ENCODE results near the gene SETD1B.
A peak's percentile ranks its signal among the peaks of the same experiment; 100 is the strongest.

The SETD1B gene

DNA sequence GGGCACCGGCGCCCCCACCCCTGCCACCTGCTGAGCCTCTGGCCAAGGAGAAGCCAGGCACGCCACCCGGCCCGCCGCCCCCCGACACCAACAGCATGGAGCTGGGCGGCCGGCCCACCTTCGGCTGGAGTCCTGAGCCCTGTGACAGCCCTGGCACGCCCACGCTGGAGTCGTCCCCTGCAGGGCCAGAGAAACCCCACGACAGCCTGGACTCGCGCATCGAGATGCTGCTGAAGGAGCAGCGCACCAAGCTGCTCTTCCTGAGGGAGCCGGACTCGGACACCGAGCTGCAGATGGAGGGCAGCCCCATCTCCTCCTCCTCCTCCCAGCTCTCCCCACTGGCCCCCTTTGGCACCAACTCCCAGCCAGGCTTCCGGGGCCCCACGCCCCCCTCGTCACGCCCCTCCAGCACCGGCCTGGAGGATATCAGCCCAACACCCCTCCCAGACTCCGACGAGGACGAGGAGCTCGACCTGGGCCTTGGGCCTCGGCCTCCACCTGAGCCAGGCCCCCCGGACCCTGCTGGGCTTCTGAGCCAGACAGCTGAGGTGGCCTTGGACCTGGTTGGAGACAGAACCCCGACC lies 6.5 kb downstream of the SETD1B start:
- no peak for DNase-seq

DNA sequence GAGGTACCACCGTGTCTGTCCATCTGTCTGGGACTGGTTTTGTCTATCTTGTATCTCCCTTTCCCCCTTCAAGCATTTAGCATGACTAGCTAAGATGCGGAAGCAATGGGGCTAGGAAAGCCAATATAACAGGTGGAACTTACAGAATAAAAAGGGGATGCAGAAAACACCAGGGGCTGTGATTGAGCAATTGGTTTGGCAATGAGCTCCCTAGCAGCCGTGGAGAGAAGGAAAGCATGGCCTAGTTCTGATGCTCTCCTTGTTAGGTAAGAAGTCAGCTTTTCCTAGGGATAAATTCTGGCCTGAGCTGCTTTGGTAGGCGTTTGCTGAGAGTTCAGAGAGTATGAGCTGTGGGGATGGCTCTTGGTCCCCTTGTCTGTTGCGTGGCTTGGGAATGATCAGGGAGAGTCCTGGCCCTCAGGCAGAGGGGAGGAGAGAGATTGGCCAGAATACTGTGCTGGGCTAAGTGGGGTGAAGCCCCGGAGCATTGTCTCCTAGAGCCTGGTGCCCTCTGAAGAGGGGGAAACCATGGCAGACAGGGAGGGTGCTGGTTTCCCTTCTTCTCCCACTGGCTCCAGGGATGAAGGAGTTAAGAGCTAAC lies 7.1 kb downstream of the SETD1B start:
- no peak for DNase-seq

DNA sequence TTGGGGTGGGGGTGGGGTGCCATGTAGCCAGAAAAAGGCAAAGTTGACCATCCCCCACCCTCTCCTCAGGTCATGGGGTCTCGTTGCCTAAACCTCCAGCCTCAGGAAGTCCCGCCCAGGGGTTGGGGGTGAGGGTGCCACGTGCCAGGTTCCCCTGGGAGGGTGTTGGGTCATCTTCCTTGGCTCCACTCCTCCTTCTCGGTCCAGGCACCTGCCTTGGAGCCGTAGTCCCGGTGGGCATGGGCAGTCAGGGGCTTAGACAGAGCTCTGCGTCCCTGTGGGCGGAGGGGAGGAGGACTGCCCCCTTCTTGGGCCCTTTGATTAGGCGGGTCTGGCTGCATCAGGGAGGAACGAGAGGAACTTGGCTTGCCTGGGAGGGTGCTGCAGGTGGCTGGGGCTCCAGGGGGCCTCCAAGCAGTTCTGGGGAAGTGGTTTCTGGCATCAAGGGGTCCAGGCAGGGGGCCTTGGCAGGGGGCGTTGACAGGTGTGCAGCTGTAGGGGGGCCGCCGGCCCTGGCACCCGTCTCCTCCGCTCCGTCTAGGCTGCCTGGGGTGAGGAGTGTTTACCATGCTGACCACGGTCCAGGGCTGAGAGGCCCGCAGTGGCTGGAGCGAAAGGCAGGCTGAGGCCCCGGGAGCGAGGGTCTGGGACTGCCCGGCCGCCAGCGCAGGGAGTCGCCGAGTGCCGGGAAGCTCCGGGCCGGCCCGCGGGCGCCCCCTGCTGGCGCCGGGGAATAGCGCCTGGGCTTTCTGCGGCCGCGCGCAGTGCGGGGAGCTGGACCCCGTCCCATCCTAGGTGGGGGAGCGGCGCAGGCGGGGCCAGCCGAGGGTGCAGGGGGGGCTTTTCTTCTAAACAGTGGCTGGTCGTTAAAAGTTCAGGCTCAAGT lies 7.9 kb downstream of the SETD1B start:
- DNase-seq: peak; percentile 26

DNA sequence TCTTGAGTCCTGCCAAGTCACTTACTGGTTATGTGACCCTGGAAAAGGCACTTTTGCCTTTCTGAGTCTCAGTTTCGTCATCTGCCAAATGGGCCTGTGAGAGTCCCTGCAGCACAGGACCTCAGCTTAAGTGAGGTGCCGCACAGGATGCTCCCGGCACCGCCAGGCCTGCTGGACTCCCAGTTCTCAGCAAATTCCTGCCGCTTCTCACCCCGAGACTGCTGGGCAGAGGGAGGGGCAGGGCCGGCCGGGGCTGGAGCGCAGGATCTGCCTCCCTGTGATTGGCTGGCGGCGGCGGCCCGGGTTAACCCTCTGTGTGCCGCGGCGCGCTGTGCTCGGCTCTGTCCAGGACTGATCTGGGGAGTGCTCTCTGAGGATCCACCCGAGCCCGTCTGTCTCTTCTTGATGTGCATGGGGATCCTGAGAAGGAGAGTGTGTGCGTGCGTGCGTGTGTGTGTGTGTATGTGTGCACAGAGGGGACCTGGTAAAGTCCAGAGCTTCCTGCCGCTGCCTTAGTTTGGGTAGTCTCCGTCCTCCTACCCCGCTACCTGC lies 8.6 kb downstream of the SETD1B start:
- no peak for DNase-seq

DNA sequence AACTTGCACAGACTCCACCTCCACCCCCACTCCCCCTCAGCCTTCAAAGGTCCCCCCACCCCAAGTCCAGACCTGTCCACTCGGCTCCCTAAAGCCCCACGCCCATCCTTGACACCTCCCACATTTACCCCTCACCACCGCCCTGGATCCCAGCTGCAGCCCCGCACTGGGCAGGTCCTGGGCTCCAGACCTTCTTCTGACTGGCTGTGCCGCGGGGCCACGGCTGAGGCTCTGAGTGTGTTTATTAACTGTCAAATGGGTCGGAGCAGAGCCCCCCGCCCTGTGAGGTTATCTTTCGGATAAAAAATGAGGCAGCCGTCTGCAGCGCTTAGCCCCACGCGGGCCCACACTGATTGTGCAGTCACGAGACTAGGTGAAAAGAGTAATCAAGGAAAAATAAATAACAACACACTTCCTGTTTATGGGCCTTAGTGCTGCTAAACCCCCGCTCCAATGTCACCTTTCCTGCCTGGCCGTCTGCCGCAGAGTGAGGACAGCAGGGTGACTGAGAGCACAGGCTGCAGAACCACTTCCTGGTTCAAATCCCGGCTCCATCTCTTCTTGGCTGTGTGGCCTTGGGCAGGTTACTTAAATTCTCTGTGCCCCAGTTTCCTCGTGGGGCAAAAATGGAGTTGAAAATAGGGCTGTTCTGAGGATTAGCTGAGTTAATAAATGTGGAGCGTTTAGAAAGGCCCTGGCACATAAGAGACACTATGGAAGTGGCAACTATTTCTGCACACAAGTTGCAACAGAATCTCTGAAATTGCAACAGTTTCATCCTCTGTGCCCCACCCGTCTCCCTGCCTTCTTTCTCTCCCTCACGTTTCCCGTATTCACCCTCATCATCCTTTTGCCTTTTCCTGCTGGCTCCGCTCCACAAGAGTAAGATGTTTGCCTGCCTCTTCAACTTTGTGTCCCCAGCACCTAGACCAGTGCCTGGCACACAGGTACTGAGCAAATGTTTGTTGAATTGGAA lies 9.4 kb downstream of the SETD1B start:
- no peak for DNase-seq

DNA sequence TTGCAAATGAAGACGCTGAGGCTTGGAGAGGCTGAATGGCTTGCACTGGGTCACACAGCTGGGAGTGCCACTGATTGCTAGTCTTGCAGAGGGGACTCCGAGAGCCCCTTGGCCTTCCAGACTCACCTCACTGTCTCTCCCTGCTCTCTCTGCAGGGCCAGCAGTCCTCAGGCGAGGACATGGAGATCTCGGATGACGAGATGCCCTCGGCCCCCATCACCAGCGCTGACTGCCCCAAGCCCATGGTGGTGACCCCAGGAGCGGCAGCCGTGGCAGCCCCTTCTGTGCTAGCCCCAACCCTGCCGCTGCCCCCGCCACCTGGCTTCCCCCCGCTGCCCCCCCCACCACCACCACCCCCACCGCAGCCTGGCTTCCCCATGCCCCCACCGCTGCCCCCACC lies 10.1 kb downstream of the SETD1B start:
- no peak for DNase-seq

GRCh38 chr12:121814429-121815119 lies 10.8 kb downstream of the SETD1B start:
- no peak for DNase-seq

- DNase-seq: no peak
These were observed 11.5 kb downstream of the SETD1B start for GRCh38 chr12:121815263-121815662.

DNA sequence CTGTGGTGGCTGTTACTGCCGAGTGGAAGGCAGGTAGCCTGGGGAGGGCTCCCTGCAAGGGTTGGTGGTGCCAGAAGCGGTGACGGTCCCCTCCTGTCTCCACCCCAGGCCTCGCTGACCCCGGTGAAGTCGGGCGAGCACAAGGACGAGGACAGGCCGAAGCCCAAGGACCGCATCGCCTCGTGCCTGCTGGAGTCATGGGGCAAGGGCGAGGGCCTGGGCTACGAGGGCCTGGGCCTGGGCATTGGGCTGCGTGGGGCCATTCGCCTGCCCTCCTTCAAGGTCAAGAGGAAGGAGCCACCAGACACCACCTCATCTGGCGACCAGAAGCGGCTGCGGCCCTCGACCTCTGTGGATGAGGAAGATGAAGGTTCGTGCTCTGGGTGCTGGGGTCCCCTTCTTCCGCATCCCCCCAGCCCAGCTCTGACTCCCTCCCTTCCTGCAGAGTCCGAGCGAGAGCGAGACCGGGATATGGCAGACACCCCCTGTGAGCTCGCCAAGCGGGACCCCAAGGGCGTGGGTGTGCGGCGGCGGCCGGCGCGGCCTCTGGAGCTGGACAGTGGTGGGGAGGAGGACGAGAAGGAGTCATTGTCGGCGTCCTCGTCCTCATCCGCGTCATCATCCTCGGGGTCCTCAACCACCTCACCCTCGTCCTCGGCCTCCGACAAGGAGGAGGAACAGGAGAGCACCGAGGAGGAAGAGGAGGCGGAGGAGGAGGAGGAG lies 13.3 kb downstream of the SETD1B start:
- DNase-seq: no peak

GRCh38 chr12:121817648-121818043 lies 13.8 kb downstream of the SETD1B start:
- DNase-seq: no peak

- DNase-seq: no peak
These were observed 15.6 kb downstream of the SETD1B start for GRCh38 chr12:121819212-121819949.

GRCh38 chr12:121820056-121820455 lies 16.2 kb downstream of the SETD1B start:
- DNase-seq: no peak

DNA sequence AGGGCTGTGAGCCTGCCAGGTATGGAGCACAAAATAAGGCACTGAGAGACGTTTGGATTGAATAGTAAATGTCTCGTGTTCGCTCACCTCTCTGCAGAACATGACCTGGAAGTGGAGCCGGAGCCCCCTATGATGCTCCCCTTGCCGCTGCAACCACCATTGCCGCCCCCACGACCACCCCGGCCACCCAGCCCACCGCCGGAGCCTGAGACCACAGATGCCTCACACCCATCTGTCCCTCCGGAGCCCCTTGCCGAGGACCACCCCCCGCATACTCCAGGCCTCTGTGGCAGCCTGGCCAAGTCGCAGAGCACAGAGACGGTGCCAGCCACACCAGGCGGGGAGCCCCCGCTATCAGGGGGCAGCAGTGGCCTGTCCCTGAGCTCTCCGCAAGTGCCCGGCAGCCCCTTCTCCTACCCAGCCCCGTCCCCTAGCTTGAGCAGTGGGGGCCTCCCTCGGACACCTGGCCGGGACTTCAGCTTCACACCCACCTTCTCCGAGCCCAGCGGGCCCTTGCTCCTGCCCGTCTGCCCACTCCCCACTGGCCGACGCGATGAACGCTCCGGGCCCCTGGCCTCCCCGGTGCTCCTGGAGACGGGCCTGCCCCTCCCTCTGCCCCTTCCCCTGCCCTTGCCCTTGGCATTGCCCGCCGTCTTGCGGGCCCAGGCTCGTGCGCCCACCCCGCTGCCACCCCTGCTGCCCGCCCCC lies 18.7 kb downstream of the SETD1B start:
- DNase-seq: no peak

GRCh38 chr12:121823101-121823726 lies 19.4 kb downstream of the SETD1B start:
- DNase-seq: no peak

DNA sequence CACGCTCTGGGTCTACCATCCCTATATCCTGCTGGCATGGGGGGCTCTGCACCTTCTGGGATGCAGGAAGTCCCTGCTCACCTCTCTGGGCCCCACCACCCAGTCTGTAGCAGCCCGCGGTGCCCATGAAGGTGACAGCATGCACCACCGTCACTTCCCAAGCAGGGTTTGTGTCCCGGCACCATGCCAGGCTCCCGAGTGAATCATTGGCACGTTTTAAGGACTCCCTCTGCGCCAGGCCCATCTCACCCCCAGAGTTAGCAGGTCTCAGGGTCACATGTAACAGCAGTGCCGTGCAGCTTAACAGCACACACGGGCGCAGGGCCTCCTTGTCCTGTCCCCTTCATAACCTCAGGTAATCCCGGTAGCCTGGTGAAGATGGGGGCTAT lies 19.9 kb downstream of the SETD1B start:
- DNase-seq: no peak

DNA sequence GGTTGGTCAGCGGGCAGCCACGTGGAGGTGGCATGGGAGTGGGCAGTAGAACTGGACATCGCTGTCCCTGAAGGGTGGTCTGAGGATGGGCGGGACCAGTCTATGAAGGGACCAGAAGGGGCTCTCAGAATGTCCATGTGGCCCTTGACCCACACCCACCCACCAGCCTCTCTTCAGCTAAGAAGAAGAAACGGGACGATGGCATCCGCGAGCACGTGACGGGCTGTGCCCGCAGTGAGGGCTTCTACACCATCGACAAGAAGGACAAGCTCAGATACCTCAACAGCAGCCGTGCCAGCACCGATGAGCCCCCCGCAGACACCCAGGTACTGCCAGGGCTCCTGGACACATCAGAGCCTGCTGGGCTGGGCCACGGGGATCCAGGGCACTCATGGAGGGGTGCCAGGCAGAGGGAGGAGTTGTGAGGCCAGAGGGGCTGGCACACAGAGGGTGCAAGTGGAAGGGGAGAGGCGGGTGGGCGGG lies 21.3 kb downstream of the SETD1B start:
- DNase-seq: no peak

DNA sequence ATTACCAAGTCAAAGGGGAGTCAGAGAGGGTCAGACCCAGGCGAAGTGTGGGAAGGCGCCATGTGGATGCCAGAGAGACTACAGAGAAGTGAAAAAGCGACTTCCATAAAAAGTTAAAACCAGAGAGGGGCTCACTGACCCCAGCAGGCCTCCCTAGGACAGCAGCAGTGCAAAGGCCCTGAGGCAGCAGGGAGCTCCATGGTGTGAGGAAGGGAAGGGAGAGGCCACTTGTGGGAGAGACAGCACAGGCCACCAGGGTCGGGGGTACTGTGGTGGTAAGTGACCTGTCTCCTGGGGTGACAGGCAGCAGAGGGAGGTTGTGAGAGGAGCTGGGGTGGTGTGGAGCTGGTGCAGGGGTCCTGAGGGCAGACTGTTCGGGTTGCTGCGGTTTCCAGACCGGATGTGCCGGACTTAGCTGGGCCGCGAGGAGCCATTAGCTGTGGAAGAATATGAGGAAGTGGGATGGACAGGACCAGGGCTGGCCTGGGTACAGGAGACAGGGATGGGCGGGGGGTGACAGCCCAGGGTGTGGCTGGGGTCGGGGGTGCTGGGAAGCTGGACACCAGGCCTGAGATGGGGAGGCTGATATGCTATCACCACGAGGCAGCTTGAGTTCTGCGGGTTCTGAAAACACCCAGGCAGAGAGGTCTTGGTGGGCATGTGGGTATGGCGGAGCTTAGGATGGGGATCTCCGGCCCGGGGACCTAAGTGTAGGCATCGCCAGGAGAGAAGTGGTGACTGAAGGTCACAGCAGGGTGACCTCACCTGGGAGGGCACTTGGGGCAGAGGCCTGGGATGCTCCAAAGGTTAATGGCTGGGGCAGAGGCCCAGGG lies 22.7 kb downstream of the SETD1B start:
- no peak for DNase-seq
